ENCODE results near the gene SNX14. TPM values are rescaled to one million over a fixed set of nuclear protein-coding genes. Genes with fewer than 3 reads are reported as not detected.

SNX14 gene
- total and polyA plus RNA-seq, 3 experiments from 2014 or later, result 48.9 to 56.1 (median 52.4) TPM

Other genes with a start within 250 kb of the SNX14 start
- gene NT5E, start 143.8 kb downstream of the SNX14 start, total RNA-seq, result 10 to 100 TPM; 14.8 to 15.4 TPM
- gene NT5E, start 143.8 kb downstream of the SNX14 start, polyA plus RNA-seq, result 32.7 TPM
- gene SYNCRIP, start 49.0 kb upstream of the SNX14 start, total RNA-seq, result 100 to 1,000 TPM; 247 to 249 TPM
- gene SYNCRIP, start 49.0 kb upstream of the SNX14 start, polyA plus RNA-seq, result 81.6 TPM